H1 (cell line): ENCODE measurements around the gene TNKS2. TPM values are rescaled to one million over a fixed set of nuclear protein-coding genes. Genes with fewer than 3 reads are reported as not detected.

Experiments used
- CTCF ChIA-PET: fragments of 300-600 bp; sonication (Branson Sonifier 250); formaldehyde crosslinking; loops from one replicate; lab custom pipeline; 2021; ENCODE audit not compliant: partially characterized antibody; lab: Charles Lee
- POLR2A ChIA-PET: fragments of 300-600 bp; sonication (Branson Sonifier 250); formaldehyde crosslinking; loops from one replicate; lab custom pipeline; 2021; ENCODE audit warnings: inconsistent platforms; ENCODE audit not compliant: partially characterized antibody; lab: Charles Lee
- DNase-seq, 2 experiments: peaks; one replicate each; pipeline versions ENCODE4 v3.0.0 to v3.0.0-alpha.2; 2010 to 2022; ENCODE audit warnings: low spot score in 2 of 2, low read depth in 1 of 2, mixed read lengths in 1 of 2
- FAIRE-seq: peaks from 2 replicates; lab custom pipeline; 2011; peaks lifted over from hg19 to GRCh38; lab: Jason Lieb, UNC
- H2AFZ ChIP-seq: 2 replicates; pipeline ENCODE4 v1.8.1; 2012; ENCODE audit warnings: low read length, inconsistent platforms
- H2AK5ac ChIP-seq: 2 replicates; pipeline ENCODE4 v1.6.1; 2013; ENCODE audit warnings: low read depth, low read length
- H2BK120ac ChIP-seq: replicated peaks from 2 replicates; pipeline ENCODE3; 2013; ENCODE audit warnings: low read depth, low read length, inconsistent platforms
- H2BK12ac ChIP-seq: 2 replicates; pipeline ENCODE4 v1.6.1; 2013; ENCODE audit warnings: low read depth, low read length
- H2BK15ac ChIP-seq: 2 replicates; pipeline ENCODE4 v1.6.1; 2013; ENCODE audit warnings: low read length
- H2BK20ac ChIP-seq: 2 replicates; pipeline ENCODE4 v1.6.1; 2013; ENCODE audit warnings: low read length
- H2BK5ac ChIP-seq: 2 replicates; pipeline ENCODE4 v1.6.1; 2013; ENCODE audit warnings: low read depth, low read length
- H3K14ac ChIP-seq: 2 replicates; pipeline ENCODE4 v1.6.1; 2013; ENCODE audit warnings: inconsistent platforms; ENCODE audit not compliant: insufficient read length
- H3K18ac ChIP-seq: 2 replicates; pipeline ENCODE4 v1.6.1; 2013; ENCODE audit warnings: low read length; ENCODE audit errors: extremely low read depth
- H3K23ac ChIP-seq: 2 replicates; pipeline ENCODE4 v1.6.1; 2013; ENCODE audit warnings: inconsistent platforms; ENCODE audit not compliant: insufficient read length
- H3K23me2 ChIP-seq: 2 replicates; pipeline ENCODE4 v1.6.1; 2013; ENCODE audit warnings: low read depth, low read length
- H3K27ac ChIP-seq: 2 replicates; pipeline ENCODE4 v1.6.1; 2011; ENCODE audit warnings: low read depth, low read length, inconsistent platforms
- H3K27me3 ChIP-seq, 4 experiments: replicated peaks in 1 of 4; 1 replicate in 1 of 4; 2 replicates in 3 of 4; pipeline versions ENCODE4 v1.6.1 to v1.8.1; 2011 to 2013; ENCODE audit warnings: low read length in 3 of 4, mild to moderate bottlenecking in 3 of 4, inconsistent platforms in 2 of 4, mixed read lengths in 2 of 4, moderate library complexity in 1 of 4; ENCODE audit not compliant: control insufficient read depth in 3 of 4, insufficient read depth in 3 of 4; ENCODE audit errors: extremely low read depth in 1 of 4
- H3K36me3 ChIP-seq, 4 experiments: 2 replicates each; pipeline versions ENCODE4 v1.6.1 to v1.8.1; 2011 to 2013; ENCODE audit warnings: mild to moderate bottlenecking in 4 of 4, low read length in 3 of 4, moderate library complexity in 2 of 4, control low read depth in 1 of 4, inconsistent platforms in 1 of 4; ENCODE audit not compliant: insufficient read depth in 4 of 4, control insufficient read depth in 2 of 4
- H3K4ac ChIP-seq: replicated peaks from 2 replicates; pipeline ENCODE3; 2013; ENCODE audit warnings: low read length, low read depth, mixed read lengths, inconsistent platforms; ENCODE audit not compliant: insufficient read length
- H3K4me1 ChIP-seq, 4 experiments: replicated peaks in 1 of 4; 1 replicate in 1 of 4; 2 replicates in 3 of 4; pipeline versions ENCODE4 v1.6.1 to v1.8.1; 2011 to 2013; ENCODE audit warnings: low read length in 3 of 4, inconsistent platforms in 2 of 4, mixed read lengths in 1 of 4; ENCODE audit not compliant: insufficient read depth in 4 of 4, control insufficient read depth in 3 of 4
- H3K4me2 ChIP-seq, 2 experiments: 2 replicates each; pipeline versions ENCODE4 v1.6.1 to v1.8.1; 2011 to 2013; ENCODE audit warnings: low read depth in 2 of 2, low read length in 2 of 2, control low read depth in 1 of 2, inconsistent platforms in 1 of 2, mild to moderate bottlenecking in 1 of 2; ENCODE audit not compliant: insufficient read depth in 1 of 2
- H3K4me3 ChIP-seq, 4 experiments: fragments of 200-600, 300-600 bp in 1 of 4; sonication (generic), shearing (Covaris generic), sonication (Bioruptor Twin) in 1 of 4; 2 replicates each; pipeline versions ENCODE4 v1.5.1 to v1.8.1; 2011 to 2016; ENCODE audit warnings: low read length in 4 of 4, low read depth in 3 of 4, control low read depth in 2 of 4, inconsistent platforms in 2 of 4, mild to moderate bottlenecking in 2 of 4, mixed read lengths in 1 of 4, moderate library complexity in 1 of 4; ENCODE audit not compliant: insufficient read depth in 2 of 4; ENCODE audit errors: extremely low read depth in 1 of 4
- H3K56ac ChIP-seq: replicated peaks from 2 replicates; pipeline ENCODE3; 2013; ENCODE audit warnings: low read depth, mild to moderate bottlenecking, mixed read lengths, low read length, inconsistent platforms; ENCODE audit not compliant: insufficient read length
- H3K79me1 ChIP-seq: 2 replicates; pipeline ENCODE4 v1.6.1; 2013; ENCODE audit warnings: low read depth, low read length, control low read depth
- H3K79me2 ChIP-seq, 2 experiments: 2 replicates each; pipeline versions ENCODE4 v1.6.1 to v1.8.1; 2012 to 2013; ENCODE audit warnings: low read length in 2 of 2, mild to moderate bottlenecking in 2 of 2, inconsistent platforms in 1 of 2; ENCODE audit not compliant: insufficient read depth in 2 of 2, control insufficient read depth in 1 of 2
- H3K9ac ChIP-seq, 4 experiments: replicated peaks in 1 of 4; 1 replicate in 1 of 4; 2 replicates in 3 of 4; pipeline versions ENCODE4 v1.6.1 to v1.8.1; 2011 to 2013; ENCODE audit warnings: low read depth in 3 of 4, low read length in 3 of 4, control low read depth in 2 of 4, mild to moderate bottlenecking in 2 of 4, moderate library complexity in 2 of 4, inconsistent platforms in 1 of 4; ENCODE audit errors: extremely low read depth in 1 of 4
- H3K9me3 ChIP-seq, 2 experiments: 2 replicates each; pipeline versions ENCODE4 v1.6.1 to v1.8.1; 2012 to 2013; ENCODE audit warnings: mild to moderate bottlenecking in 2 of 2, moderate library complexity in 2 of 2, control low read depth in 1 of 2, inconsistent platforms in 1 of 2, low read depth in 1 of 2, low read length in 1 of 2, mixed read lengths in 1 of 2; ENCODE audit not compliant: insufficient read depth in 2 of 2
- H4K20me1 ChIP-seq, 2 experiments: replicated peaks in 1 of 2; 2 replicates each; pipeline versions ENCODE3 to v1.8.1; 2011 to 2013; ENCODE audit warnings: inconsistent platforms in 2 of 2, low read length in 2 of 2, mild to moderate bottlenecking in 1 of 2; ENCODE audit not compliant: insufficient read depth in 2 of 2, control insufficient read depth in 1 of 2
- H4K5ac ChIP-seq: 2 replicates; pipeline ENCODE4 v1.6.1; 2013; ENCODE audit warnings: low read length, low read depth, mixed read lengths, inconsistent platforms; ENCODE audit not compliant: insufficient read length
- H4K8ac ChIP-seq: 2 replicates; pipeline ENCODE4 v1.8.0; 2013; ENCODE audit warnings: mild to moderate bottlenecking, moderate library complexity, low read length, inconsistent platforms; ENCODE audit not compliant: insufficient read depth; ENCODE audit errors: extremely low read depth
- H4K91ac ChIP-seq: replicated peaks from 2 replicates; pipeline ENCODE3; 2013; ENCODE audit warnings: low read length, mixed read lengths, inconsistent platforms; ENCODE audit not compliant: insufficient read length
- CHD2 ChIP-seq: IDR thresholded peaks from 2 replicates; pipeline ENCODE4 v1.6.1; 2012; ENCODE audit warnings: low read length, improper control_type of control experiment
- CREB1 ChIP-seq: IDR thresholded peaks from 2 replicates; pipeline ENCODE4 v1.6.1; 2012; ENCODE audit warnings: inconsistent platforms
- WGBS, 2 experiments: shearing (Covaris generic) in 1 of 2; methylation state at CpG; one replicate each; pipeline versions ENCODE4 v1.1.6 to v1.1.7; 2013 to 2015; ENCODE audit warnings: low lambda C conversion rate in 2 of 2, mixed read lengths in 2 of 2, inconsistent platforms in 1 of 2, low coverage in 1 of 2, missing lambda C conversion rate in 1 of 2; ENCODE audit not compliant: insufficient replicate concordance in 2 of 2, insufficient coverage in 1 of 2, insufficient read length in 1 of 2; ENCODE audit errors: extremely low coverage in 1 of 2, missing lambda C conversion rate in 1 of 2; 5-methylcytosine and 5-hydroxymethylcytosine counted together
- polyA plus RNA-seq, 7 experiments: library from polyadenylated mRNA; depleted of rRNA in 3 of 7; stranded (reverse) in 5 of 7; unstranded in 2 of 7; fragments of >200 nt in 5 of 7; fragments of 200-250 nt in 2 of 7; gene quantifications; 1 replicate in 5 of 7; 2 replicates in 1 of 7; 4 replicates in 1 of 7; pipeline versions ENCODE4 v1.2.1 to v1.2.3, GENCODE V29; 2011 to 2013; ENCODE audit warnings: missing spikeins in 2 of 7, mixed read lengths in 2 of 7
- total RNA-seq: library from RNA; stranded (reverse); fragmentation: NEBNext Ultra II Directional; extraction: Animal tissue kit (Norgen Biotek cat#: 25700); gene quantifications from 2 replicates; pipeline ENCODE4 v1.2.1, GENCODE V29; 2021

The TNKS2 gene
- total and polyA plus RNA-seq, 2 of the 8 experiments (the other 6 are each of a cell fraction or from before 2014, with no cell fraction given), result 23.3 to 73.6 TPM

DNA sequence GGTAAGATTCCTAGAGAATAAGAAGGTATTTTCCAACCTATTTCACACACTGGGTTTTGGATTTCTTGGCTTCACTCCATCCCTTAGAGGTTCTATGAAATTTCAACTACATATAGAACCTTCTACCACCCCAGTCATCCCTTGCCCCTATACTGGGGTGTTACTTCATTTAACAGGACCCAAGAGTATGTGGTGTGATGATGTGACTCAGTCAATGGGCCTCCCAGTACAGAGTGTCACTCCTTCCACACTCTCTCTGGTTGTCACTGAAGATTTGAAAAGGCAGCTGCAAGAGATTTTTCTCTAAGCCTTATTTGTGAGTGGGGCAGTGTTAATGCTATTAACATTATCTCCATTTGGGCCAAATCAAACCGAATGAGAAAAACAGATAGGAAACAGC, 77.6 kb downstream of the TNKS2 start:
- Histone ChIP-seq H3K14ac (no peak overlapping the region), H3K4me2 (no peak overlapping the region), H3K18ac (no peak overlapping the region), H3K56ac (no peak overlapping the region), H2AFZ (no peak overlapping the region), H3K36me3 (no peaks in the 10 kb centered on the region), H3K9ac (peak overlapping the region in 1 of 4 experiments; percentile 34; a peak in 1 of 7 replicates), H2BK15ac (no peak overlapping the region; the same call in 1 of the 2 replicates), H3K27ac (no peak overlapping the region), H2BK5ac (no peak overlapping the region), H4K91ac (no peak overlapping the region), H2BK20ac (no peak overlapping the region), H2AK5ac (no peak overlapping the region), H3K27me3 (no peaks in the 10 kb centered on the region), H3K4me3 (no peak overlapping the region), H3K23me2 (no peaks in the 10 kb centered on the region), H3K79me1 (no peaks in the 10 kb centered on the region), H3K79me2 (no peaks in the 10 kb centered on the region), H3K4me1 (peaks cover 0 to 13% (median 11%) of the 10 kb centered on the region in 4 experiments; a peak in 4 of 7 replicates), H3K23ac (no peak overlapping the region), H3K9me3 (no peaks in the 10 kb centered on the region), H2BK12ac (no peak overlapping the region), H4K20me1 (no peaks in the 10 kb centered on the region), H4K5ac (no peak overlapping the region), H4K8ac (no peak overlapping the region), H2BK120ac (no peak overlapping the region), H3K4ac (no peak overlapping the region)
- ChIA-PET CTCF (no interaction called here), POLR2A (no interaction called here)
- FAIRE-seq (no peak), DNase-seq (no peak)
- WGBS, 2 experiments, result 100% methylated on average over 1 of the region's 1 CpG; no CpG with 5 or more reads in 1 of the 2 experiments
- TF ChIP-seq CHD2 (no peak), CREB1 (no peak)
